Activated B cell treated with CpG ODN at 0.5 μM for 24 hours (primary cell): ENCODE results near the gene HK2. TPM values are rescaled to one million over a fixed set of nuclear protein-coding genes. Genes with fewer than 3 reads are reported as not detected.

Source experiments
- ATAC-seq: fragments of 200-7000 bp; cut with Tn5 transposase; one replicate; pipeline ENCODE4 v1.10.0; 2021; ENCODE audit warnings: low read depth, mild to moderate bottlenecking, moderate library complexity
- CTCF ChIA-PET: fragments of 350-600 bp; sonication (Branson Sonifier 250); formaldehyde crosslinking; loops from one replicate; lab custom pipeline; 2021; ENCODE audit warnings: antibody characterized with exemption; lab: Charles Lee
- POLR2A ChIA-PET: fragments of 350-600 bp; sonication (Branson Sonifier 250); formaldehyde crosslinking; loops from one replicate; lab custom pipeline; 2021; ENCODE audit warnings: antibody characterized with exemption; lab: Charles Lee
- DNase-seq: peaks from one replicate; pipeline ENCODE4 v3.0.0; 2022
- H3K27ac Mint-ChIP-seq: one replicate; pipeline ENCODE4 v1.8.0; 2020; ENCODE audit warnings: mixed read lengths
- H3K27me3 Mint-ChIP-seq: one replicate; pipeline ENCODE4 v1.8.0; 2021; ENCODE audit warnings: mixed read lengths
- H3K36me3 Mint-ChIP-seq: one replicate; pipeline ENCODE4 v1.8.0; 2021; ENCODE audit warnings: low read depth, mixed read lengths
- H3K4me1 Mint-ChIP-seq: one replicate; pipeline ENCODE4 v1.8.0; 2021; ENCODE audit warnings: mixed read lengths
- H3K4me3 Mint-ChIP-seq: one replicate; pipeline ENCODE4 v1.8.0; 2020; ENCODE audit warnings: mild to moderate bottlenecking, mixed read lengths
- H3K9me3 Mint-ChIP-seq: one replicate; pipeline ENCODE4 v1.8.0; 2020; ENCODE audit warnings: mixed read lengths
- intact Hi-C: fragments of 100-400 bp; cut with micrococcal nuclease; formaldehyde crosslinking; loops from one replicate; pipeline ENCODE4 v1.15.1; 2024
- total RNA-seq: library from RNA; stranded (reverse); gene quantifications from 2 replicates; pipeline ENCODE4 v1.2.3, GENCODE V29; 2022
- TF ChIP-seq, protein P1 (sequence below): fragments of 200-600 bp; IDR thresholded peaks from one replicate; pipeline ENCODE4 v1.8.0; 2022; ENCODE audit warnings: antibody characterized with exemption, mild to moderate bottlenecking

The HK2 gene
- total RNA-seq, 1 donor from 2014 or later = 15.3 TPM

DNA sequence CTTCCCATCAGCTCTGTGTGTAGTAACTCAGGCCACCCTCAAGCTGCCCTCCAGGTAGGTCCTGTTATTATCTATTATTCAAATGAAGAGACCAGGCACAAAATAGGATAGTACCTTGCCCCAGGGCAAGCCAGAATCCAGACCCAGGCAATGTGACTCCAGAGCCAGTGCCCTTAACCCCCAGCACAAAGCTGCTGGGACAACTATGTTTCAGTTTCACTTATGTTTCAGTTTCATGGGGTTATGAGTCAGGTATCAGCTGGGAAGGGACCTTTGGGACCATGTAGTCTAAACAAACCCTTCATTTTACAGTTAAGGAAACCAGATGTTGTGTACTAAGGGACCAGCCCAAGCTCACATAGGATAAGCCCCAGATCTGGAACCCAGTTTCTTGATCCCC lies 10.0 kb downstream of the HK2 start:
- no peak for DNase-seq
- CTCF ChIA-PET = interaction anchor here (0.8 to 1.2 kb wide), 2 partner anchors 34 to 150 kb away, joined by 3 read pairs; no protein-coding TSS in a partner anchor
- ATAC-seq = peak; percentile 95
- no peaks in the 10 kb centered on the region for H3K36me3 Mint-ChIP-seq
- POLR2A ChIA-PET = interaction anchor here (0.6 to 1.3 kb wide), 3 partner anchors 9 to 662 kb away, joined by 3 to 17 read pairs (median 3); partner anchors contain the start of gene HK2
- intact Hi-C loops = loop anchor here (1.0 kb wide), 1 partner anchor 9 kb away; no protein-coding TSS in a partner anchor
- H3K27ac Mint-ChIP-seq = peak overlapping the region; percentile 74
- H3K27me3 Mint-ChIP-seq = no peaks in the 10 kb centered on the region
- no peaks in the 10 kb centered on the region for H3K9me3 Mint-ChIP-seq
- H3K4me3 Mint-ChIP-seq = peak overlapping the region; percentile 62
- peaks cover 60% of the 10 kb centered on the region for H3K4me1 Mint-ChIP-seq
- TF ChIP-seq, protein P1, sequence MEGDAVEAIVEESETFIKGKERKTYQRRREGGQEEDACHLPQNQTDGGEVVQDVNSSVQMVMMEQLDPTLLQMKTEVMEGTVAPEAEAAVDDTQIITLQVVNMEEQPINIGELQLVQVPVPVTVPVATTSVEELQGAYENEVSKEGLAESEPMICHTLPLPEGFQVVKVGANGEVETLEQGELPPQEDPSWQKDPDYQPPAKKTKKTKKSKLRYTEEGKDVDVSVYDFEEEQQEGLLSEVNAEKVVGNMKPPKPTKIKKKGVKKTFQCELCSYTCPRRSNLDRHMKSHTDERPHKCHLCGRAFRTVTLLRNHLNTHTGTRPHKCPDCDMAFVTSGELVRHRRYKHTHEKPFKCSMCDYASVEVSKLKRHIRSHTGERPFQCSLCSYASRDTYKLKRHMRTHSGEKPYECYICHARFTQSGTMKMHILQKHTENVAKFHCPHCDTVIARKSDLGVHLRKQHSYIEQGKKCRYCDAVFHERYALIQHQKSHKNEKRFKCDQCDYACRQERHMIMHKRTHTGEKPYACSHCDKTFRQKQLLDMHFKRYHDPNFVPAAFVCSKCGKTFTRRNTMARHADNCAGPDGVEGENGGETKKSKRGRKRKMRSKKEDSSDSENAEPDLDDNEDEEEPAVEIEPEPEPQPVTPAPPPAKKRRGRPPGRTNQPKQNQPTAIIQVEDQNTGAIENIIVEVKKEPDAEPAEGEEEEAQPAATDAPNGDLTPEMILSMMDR = no peak

DNA sequence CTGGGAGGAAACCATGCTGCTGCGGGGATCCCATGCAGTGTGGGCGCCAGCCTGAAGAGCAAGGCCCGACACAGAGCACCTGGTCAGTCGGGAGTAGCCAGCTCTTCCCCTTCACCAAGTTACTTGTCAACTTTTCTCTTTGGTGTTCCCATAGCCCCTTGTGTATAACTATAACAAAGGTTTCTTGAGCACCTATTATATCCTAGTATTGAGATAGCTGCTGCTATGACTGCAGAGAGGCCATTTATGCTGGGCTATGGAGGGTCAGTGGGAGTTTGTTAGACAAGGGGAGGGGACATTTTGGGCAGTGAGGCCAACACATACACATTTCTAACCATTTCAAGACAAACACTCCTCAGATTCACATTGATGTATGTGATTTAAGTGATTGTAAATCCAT lies 10.8 kb downstream of the HK2 start:
- Mint-ChIP-seq H3K27me3 (no peaks in the 10 kb centered on the region), H3K36me3 (no peaks in the 10 kb centered on the region), H3K4me1 (peaks cover 67% of the 10 kb centered on the region), H3K9me3 (no peaks in the 10 kb centered on the region), H3K27ac (peak overlapping the region; percentile 74), H3K4me3 (no peak overlapping the region)
- TF ChIP-seq, protein P1 = no peak
- no peak for DNase-seq
- intact Hi-C loops = loop anchor here (1.0 to 5.0 kb wide), 2 partner anchors 9 to 192 kb away; partner anchors contain the start of gene SEMA4F
- no peak for ATAC-seq
- POLR2A ChIA-PET = interaction anchor here (1.3 kb wide), 1 partner anchor 10 kb away, joined by 17 read pairs; the partner anchor contains the start of gene HK2
- CTCF ChIA-PET = no interaction called here

DNA sequence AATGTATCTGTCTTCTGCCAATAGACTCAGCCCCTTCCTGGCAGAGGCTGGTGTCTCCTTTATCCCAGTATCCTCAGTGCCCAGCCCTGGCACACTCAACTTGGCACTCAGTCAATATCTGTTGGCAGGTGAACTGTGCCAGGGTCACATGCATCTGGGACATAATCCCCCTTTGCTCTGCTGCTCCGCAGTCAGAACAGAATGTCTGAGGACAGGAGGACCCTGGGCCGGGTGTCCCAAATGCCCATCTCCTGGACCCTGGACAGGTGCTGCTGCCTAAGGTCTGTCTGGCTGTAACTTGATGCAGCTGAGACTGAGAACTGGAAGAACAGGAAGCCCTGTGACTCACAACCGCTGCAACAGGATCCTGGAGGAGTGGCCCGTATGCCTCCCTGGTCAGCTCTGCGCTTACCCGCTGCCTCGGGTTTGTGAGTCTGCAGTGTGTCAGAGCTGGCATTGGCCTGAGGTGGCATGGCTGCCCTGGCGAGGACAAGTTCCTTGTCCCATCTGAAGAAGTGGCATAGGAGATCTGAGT lies 11.4 kb downstream of the HK2 start:
- Mint-ChIP-seq H3K27me3 (no peaks in the 10 kb centered on the region), H3K27ac (peak overlapping the region; percentile 59), H3K36me3 (no peaks in the 10 kb centered on the region), H3K4me3 (no peak overlapping the region), H3K9me3 (no peaks in the 10 kb centered on the region), H3K4me1 (peaks cover 70% of the 10 kb centered on the region)
- CTCF ChIA-PET = no interaction called here
- intact Hi-C loops = loop anchor here (5.0 kb wide), 1 partner anchor 193 kb away; the partner anchor contains the start of gene SEMA4F
- POLR2A ChIA-PET = no interaction called here
- ATAC-seq = no peak
- TF ChIP-seq, protein P1 = no peak
- no peak for DNase-seq

DNA sequence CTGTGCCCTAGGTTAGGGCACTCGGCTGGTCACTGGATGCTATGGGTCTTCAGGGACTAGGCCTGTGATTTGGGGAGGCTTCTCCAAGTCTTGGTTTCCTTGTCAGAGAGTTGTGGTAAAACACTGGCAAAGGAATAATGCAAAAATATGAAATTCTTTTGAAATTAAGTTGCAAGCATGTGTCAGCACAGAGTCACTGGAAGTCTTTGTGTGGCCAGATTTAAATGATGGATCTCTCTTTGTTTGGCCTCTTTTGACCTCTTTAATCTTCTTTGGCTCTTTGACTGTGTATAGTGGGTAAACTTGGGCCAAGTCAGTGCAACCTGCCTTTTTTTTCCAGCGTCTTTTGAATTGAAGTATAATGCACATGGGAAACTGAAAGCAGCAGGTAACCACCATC lies 12.1 kb downstream of the HK2 start:
- peaks cover 73% of the 10 kb centered on the region for H3K4me1 Mint-ChIP-seq
- intact Hi-C loops = loop anchor here (5.0 kb wide), 1 partner anchor 194 kb away; the partner anchor contains the start of gene SEMA4F
- no peak overlapping the region for H3K4me3 Mint-ChIP-seq
- H3K27me3 Mint-ChIP-seq = no peaks in the 10 kb centered on the region
- no peak for DNase-seq
- ChIA-PET POLR2A (no interaction called here), CTCF (no interaction called here)
- no peak overlapping the region for H3K27ac Mint-ChIP-seq
- no peaks in the 10 kb centered on the region for H3K36me3 Mint-ChIP-seq
- no peak for ATAC-seq
- TF ChIP-seq, protein P1 = no peak
- H3K9me3 Mint-ChIP-seq = no peaks in the 10 kb centered on the region

DNA sequence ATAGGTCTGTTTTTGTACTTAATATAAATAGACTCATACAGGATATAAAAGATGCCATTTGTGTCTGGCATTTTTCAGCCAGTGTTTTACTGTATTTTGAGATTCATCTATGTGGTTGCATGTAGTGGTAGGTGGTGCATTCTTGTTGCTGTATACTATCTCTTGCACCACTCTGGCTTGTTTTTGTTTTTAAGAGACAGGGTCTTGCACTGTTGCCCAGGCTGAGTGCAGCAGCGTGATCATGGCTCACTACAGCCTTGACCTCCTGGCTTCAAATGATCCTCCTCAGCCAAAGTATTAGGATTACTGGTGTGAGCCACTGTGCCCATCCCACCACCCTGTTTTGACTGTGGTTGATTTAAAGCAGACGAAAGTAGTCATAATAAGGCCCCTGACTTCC lies 12.6 kb downstream of the HK2 start:
- ATAC-seq = no peak
- Mint-ChIP-seq H3K4me3 (no peak overlapping the region), H3K27ac (no peak overlapping the region), H3K9me3 (no peaks in the 10 kb centered on the region), H3K27me3 (no peaks in the 10 kb centered on the region), H3K4me1 (peaks cover 75% of the 10 kb centered on the region), H3K36me3 (no peaks in the 10 kb centered on the region)
- ChIA-PET CTCF (no interaction called here), POLR2A (interaction anchor here (4.5 kb wide), 1 partner anchor 10 kb away, joined by 47 read pairs; the partner anchor contains the start of gene HK2)
- intact Hi-C loops = loop anchor here (5.0 kb wide), 1 partner anchor 194 kb away; the partner anchor contains the start of gene SEMA4F
- TF ChIP-seq, protein P1 = no peak
- no peak for DNase-seq
